Gastroesophageal sphincter (tissue), 4 donors: ENCODE measurements around the gene ZNF133. TPM values are rescaled to one million over a fixed set of nuclear protein-coding genes. Genes with fewer than 3 reads are reported as not detected.

Source experiments
- ATAC-seq: fragments of 150-250 bp; one replicate; pipeline ENCODE4 v1.9.1; 2016; ENCODE audit warnings: mild to moderate bottlenecking, moderate library complexity
- H3K27ac ChIP-seq, 4 donors: fragments of 200-600 bp; sonication (generic) in 3 of 4; 1 replicate in 3 of 4; 2 replicates in 1 of 4; pipeline ENCODE4 v1.5.1; 2016 to 2019
- H3K27me3 ChIP-seq: fragments of 200-600 bp; sonication (generic); one replicate; pipeline ENCODE4 v1.5.1; 2019
- H3K36me3 ChIP-seq, 2 donors: fragments of 200-600 bp; sonication (generic); one replicate each; pipeline ENCODE4 v1.5.1; 2019; ENCODE audit warnings: control low read depth in 1 of 2
- H3K4me1 ChIP-seq, 3 donors: fragments of 200-600 bp; sonication (generic); 1 replicate in 2 of 3; 2 replicates in 1 of 3; pipeline ENCODE4 v1.5.1; 2016 to 2019; ENCODE audit warnings: control low read depth in 2 of 3
- H3K4me3 ChIP-seq, 2 donors: fragments of 200-600 bp; sonication (generic); one replicate each; pipeline ENCODE4 v1.5.1; 2019; ENCODE audit warnings: mild to moderate bottlenecking in 1 of 2, moderate library complexity in 1 of 2
- H3K9me3 ChIP-seq, 3 donors: fragments of 200-600 bp; sonication (generic); one replicate each; pipeline ENCODE4 v1.5.1; 2017 to 2019; ENCODE audit warnings: control low read depth in 2 of 3
- EP300 ChIP-seq: sonication (generic); formaldehyde crosslinking; IDR thresholded peaks from one replicate; pipeline ENCODE4 v1.6.1; 2017; ENCODE audit warnings: antibody characterized with exemption, mild to moderate bottlenecking
- POLR2A ChIP-seq, 2 donors: fragments of 450-650 bp; IDR thresholded peaks; one replicate each; pipeline ENCODE4 v1.6.1; 2017; ENCODE audit warnings: antibody characterized with exemption in 2 of 2, mild to moderate bottlenecking in 2 of 2, moderate library complexity in 1 of 2
- POLR2AphosphoS5 ChIP-seq: sonication (generic); formaldehyde crosslinking; IDR thresholded peaks from one replicate; pipeline ENCODE4 v1.6.1; 2017; ENCODE audit warnings: antibody characterized with exemption
- WGBS, 2 donors: methylation state at CpG; one replicate each; pipeline ENCODE4 v1.1.5; 2018; ENCODE audit warnings: low coverage in 1 of 2; 5-methylcytosine and 5-hydroxymethylcytosine counted together
- small RNA-seq, 4 donors: library from RNA; depleted of rRNA; stranded (forward); fragments of <200 nt; gene quantifications; one replicate each; pipeline ENCODE3, GENCODE V24; 2016
- total RNA-seq, 4 donors: library from RNA; depleted of rRNA; stranded (reverse); fragments of >200 nt; gene quantifications; one replicate each; pipeline ENCODE4 v1.1.0, GENCODE V29; 2016
- TF ChIP-seq, protein P1 (sequence below), 4 experiments: fragments of 200-600 bp in 2 of 4; fragments of 450-650 bp in 2 of 4; sonication (generic) in 1 of 4; IDR thresholded peaks; one replicate each; pipeline ENCODE4 v1.5.1; 2017 to 2019; ENCODE audit warnings: antibody characterized with exemption in 4 of 4, mild to moderate bottlenecking in 2 of 4, moderate library complexity in 2 of 4

The ZNF133 gene
- total RNA-seq, 4 donors from 2014 or later, result 7.8 to 19.7 (median 16.8) TPM

DNA sequence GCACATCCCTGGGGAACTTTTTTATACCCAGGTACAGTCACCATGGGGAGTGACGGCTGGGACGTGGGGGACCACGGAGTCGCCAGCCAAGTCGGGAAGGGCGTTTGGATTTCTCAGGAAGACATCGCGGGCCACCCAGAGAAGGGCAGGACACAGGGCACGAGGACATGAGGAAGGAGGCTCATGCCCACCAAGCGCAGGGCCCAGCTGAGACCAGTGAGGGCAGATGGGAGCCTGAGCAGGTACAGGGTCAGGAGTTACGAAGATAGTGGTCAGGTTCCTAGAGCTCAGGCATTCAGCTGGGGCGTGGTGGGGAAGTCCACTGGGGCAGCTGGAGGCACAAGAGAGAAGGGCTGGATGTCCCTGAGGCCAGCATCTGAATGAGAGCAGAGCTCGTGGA, 74.6 kb downstream of the ZNF133 start:
- H3K36me3 ChIP-seq, result no peaks in the 10 kb centered on the region
- no peaks in the 10 kb centered on the region for H3K27me3 ChIP-seq
- no peaks in the 10 kb centered on the region for H3K4me1 ChIP-seq
- H3K27ac ChIP-seq, result no peak overlapping the region
- H3K9me3 ChIP-seq, result no peaks in the 10 kb centered on the region
- H3K4me3 ChIP-seq, result no peak overlapping the region
- ATAC-seq, result no peak
- WGBS, 2 donors, result 80% methylated on average over 9 of the region's 13 CpGs; no CpG with 5 or more reads in 1 of the 2 donors
- TF ChIP-seq POLR2AphosphoS5 (no peak), EP300 (no peak), POLR2A (IDR thresholded peaks at IDR 0.05) (no peak)
- TF ChIP-seq, protein P1, sequence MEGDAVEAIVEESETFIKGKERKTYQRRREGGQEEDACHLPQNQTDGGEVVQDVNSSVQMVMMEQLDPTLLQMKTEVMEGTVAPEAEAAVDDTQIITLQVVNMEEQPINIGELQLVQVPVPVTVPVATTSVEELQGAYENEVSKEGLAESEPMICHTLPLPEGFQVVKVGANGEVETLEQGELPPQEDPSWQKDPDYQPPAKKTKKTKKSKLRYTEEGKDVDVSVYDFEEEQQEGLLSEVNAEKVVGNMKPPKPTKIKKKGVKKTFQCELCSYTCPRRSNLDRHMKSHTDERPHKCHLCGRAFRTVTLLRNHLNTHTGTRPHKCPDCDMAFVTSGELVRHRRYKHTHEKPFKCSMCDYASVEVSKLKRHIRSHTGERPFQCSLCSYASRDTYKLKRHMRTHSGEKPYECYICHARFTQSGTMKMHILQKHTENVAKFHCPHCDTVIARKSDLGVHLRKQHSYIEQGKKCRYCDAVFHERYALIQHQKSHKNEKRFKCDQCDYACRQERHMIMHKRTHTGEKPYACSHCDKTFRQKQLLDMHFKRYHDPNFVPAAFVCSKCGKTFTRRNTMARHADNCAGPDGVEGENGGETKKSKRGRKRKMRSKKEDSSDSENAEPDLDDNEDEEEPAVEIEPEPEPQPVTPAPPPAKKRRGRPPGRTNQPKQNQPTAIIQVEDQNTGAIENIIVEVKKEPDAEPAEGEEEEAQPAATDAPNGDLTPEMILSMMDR (IDR thresholded peaks at IDR 0.05), result no peak

DNA sequence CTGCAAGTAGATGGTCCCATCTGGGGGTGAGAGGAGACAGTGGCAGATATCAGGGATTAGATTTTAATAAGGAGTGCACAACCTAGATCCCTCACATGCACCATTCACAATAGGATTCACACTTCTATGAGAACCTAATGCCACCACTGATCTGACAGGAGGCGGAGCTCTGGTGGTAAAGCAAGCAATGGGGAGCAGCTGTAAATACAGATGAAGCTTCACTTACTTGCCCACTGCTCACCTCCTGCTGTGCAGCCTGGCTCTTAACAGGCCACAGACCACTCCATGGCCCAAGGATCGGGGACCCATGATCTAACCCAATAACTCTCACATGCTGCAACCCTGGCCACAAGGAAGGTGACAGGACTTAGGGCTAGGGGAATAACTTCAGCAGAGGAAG, 75.4 kb downstream of the ZNF133 start:
- H3K4me3 ChIP-seq, result no peak overlapping the region
- no peak for TF ChIP-seq POLR2A (IDR thresholded peaks at IDR 0.05)
- no peak for TF ChIP-seq EP300
- TF ChIP-seq, protein P1 (IDR thresholded peaks at IDR 0.05), result no peak
- TF ChIP-seq POLR2AphosphoS5, result no peak
- 89% methylated on average over 1 of the region's 2 CpGs; no CpG with 5 or more reads in 1 of the 2 donors for WGBS, 2 donors
- H3K36me3 ChIP-seq, result no peaks in the 10 kb centered on the region
- no peak overlapping the region for H3K27ac ChIP-seq
- H3K4me1 ChIP-seq, result no peaks in the 10 kb centered on the region
- ATAC-seq, result no peak
- no peaks in the 10 kb centered on the region for H3K27me3 ChIP-seq
- no peaks in the 10 kb centered on the region for H3K9me3 ChIP-seq

DNA sequence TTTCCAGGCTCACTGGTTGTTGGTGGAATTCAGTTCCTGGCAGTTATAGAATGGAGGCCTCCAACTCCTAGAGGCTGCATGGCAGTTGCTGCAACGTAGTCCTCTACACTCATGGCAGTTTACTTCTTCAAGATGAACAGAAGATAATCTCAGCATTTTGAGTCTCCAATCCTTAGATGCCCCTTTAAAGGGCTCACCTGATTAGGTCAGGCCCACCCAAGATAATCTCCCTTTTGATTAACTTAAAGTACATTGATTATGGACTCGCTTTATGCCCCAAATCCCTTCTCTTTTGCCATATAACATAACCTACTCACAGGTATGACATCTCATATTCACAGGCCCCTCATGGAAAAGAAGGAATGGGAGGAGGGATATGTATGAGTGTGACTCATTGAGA, 76.4 kb downstream of the ZNF133 start:
- no peak for ATAC-seq
- Histone ChIP-seq H3K9me3 (no peaks in the 10 kb centered on the region), H3K4me1 (no peaks in the 10 kb centered on the region), H3K27me3 (no peaks in the 10 kb centered on the region), H3K4me3 (no peak overlapping the region), H3K36me3 (no peaks in the 10 kb centered on the region), H3K27ac (no peak overlapping the region)
- TF ChIP-seq EP300 (no peak), POLR2AphosphoS5 (no peak), POLR2A (IDR thresholded peaks at IDR 0.05) (no peak)
- TF ChIP-seq, protein P1 (IDR thresholded peaks at IDR 0.05), result no peak
- 78 to 100% methylated on average over 1 to 2 of the region's 2 CpGs for WGBS, 2 donors

Small RNAs within 50 kb of the gene (small RNA-seq; reads per million reads assigned to genes)
- gene RN7SL14P (0 reads per million in 4 donors), gene RNU2-56P (0 to 0.18 (median 0.06) reads per million in 4 donors)

Other genes with a start within 250 kb of the ZNF133 start
- gene OVOL2, start 230.6 kb upstream of the ZNF133 start, total RNA-seq, result under 1 TPM in 1 of 4 donors, not detected in 3; 0.69 TPM
- 10 to 100 TPM; 17.1 to 19.9 (median 18.8) TPM for gene KAT14, start 150.7 kb upstream of the ZNF133 start, total RNA-seq
- gene PET117, start 150.7 kb upstream of the ZNF133 start, total RNA-seq, result 10 to 100 TPM; 22.3 to 38.9 (median 23.9) TPM
- 1 to 10 TPM; 1.4 to 2.3 (median 2.0) TPM for gene DZANK1, start 178.5 kb downstream of the ZNF133 start, total RNA-seq
- 10 to 100 TPM in 3 of 4 donors, 1 to 10 TPM in 1; 8.7 to 16.4 (median 13.1) TPM for gene POLR3F, start 178.9 kb downstream of the ZNF133 start, total RNA-seq
- 10 to 100 TPM; 14.9 to 27.0 (median 21.2) TPM for gene RBBP9, start 208.7 kb downstream of the ZNF133 start, total RNA-seq
- 10 to 100 TPM; 18.6 to 27.5 (median 20.2) TPM for gene SEC23B, start 219.4 kb downstream of the ZNF133 start, total RNA-seq